OCI-LY7 (cell line): ENCODE results near the gene NOX3.

ENCODE experiments used
- EZH2phosphoT487 ChIP-seq: fragments of 200-600 bp; sonication (generic); IDR thresholded peaks from 2 replicates; pipeline ENCODE4 v1.6.1; 2018; ENCODE audit warnings: low read depth, borderline replicate concordance, mild to moderate bottlenecking, mixed run types, antibody characterized with exemption, low read length, moderate library complexity, mixed read lengths
- TF ChIP-seq, protein P1 (sequence below): fragments of 200-600 bp; sonication (generic); conservative IDR thresholded peaks from 2 replicates; pipeline ENCODE4 v1.5.1; 2014; ENCODE audit warnings: mild to moderate bottlenecking, antibody characterized with exemption, low read length, moderate library complexity, mixed read lengths

DNA sequence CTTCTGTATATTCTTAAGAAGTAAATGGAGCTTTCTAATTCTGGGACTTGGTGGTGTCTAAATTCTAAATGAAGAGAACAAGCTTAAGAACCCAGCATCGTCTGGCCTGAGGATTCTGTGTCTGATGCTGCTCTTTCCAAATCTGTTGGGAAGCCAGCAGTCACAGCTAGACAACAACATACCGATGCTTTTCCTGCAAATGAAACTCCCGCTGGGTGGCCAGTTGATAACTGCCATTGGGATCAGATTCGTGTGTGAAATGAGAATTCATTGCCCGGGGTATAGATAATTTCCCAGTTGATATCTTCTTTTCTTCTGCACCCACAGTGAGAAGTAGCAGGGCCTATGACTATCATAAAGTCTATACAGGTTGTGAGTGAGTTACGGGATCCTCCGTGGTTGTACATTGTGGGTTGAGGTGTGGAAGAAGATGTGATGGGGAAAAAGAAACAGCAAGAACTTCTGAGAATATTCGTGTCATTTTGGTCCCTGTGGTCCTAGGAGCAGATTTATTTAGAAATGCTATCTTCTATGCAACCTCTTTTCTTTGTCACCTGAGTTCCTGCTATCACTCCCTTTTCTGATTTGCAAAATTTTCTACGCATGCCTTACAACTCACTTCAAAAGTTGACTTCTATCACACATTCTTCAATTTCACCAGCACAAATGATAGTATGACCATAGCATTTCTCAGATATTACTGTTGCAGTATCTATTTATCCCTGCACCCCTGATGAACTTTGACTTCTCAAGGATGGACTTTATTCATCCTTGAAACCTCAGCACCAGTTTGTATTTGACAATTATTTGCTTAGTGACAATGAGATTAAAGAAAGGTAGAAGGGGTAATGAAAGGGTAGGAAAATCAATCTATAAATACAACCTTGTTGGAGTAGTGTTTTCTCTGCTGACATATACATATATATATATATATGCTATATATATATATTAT, 10.4 kb downstream of the NOX3 start:
- TF ChIP-seq, protein P1, sequence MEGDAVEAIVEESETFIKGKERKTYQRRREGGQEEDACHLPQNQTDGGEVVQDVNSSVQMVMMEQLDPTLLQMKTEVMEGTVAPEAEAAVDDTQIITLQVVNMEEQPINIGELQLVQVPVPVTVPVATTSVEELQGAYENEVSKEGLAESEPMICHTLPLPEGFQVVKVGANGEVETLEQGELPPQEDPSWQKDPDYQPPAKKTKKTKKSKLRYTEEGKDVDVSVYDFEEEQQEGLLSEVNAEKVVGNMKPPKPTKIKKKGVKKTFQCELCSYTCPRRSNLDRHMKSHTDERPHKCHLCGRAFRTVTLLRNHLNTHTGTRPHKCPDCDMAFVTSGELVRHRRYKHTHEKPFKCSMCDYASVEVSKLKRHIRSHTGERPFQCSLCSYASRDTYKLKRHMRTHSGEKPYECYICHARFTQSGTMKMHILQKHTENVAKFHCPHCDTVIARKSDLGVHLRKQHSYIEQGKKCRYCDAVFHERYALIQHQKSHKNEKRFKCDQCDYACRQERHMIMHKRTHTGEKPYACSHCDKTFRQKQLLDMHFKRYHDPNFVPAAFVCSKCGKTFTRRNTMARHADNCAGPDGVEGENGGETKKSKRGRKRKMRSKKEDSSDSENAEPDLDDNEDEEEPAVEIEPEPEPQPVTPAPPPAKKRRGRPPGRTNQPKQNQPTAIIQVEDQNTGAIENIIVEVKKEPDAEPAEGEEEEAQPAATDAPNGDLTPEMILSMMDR, result no peak
- no peak for TF ChIP-seq EZH2phosphoT487
